ENCODE measurements around the gene IL23A. TPM values are rescaled to one million over a fixed set of nuclear protein-coding genes. Genes with fewer than 3 reads are reported as not detected.
A peak's percentile ranks its signal among the peaks of the same experiment; 100 is the strongest.

The IL23A gene
- total and polyA plus RNA-seq, 10 of the 15 experiments (the other 5 are each of a cell fraction or from before 2014, with no cell fraction given), result 3.3 to 11.1 (median 5.2) TPM

DNA sequence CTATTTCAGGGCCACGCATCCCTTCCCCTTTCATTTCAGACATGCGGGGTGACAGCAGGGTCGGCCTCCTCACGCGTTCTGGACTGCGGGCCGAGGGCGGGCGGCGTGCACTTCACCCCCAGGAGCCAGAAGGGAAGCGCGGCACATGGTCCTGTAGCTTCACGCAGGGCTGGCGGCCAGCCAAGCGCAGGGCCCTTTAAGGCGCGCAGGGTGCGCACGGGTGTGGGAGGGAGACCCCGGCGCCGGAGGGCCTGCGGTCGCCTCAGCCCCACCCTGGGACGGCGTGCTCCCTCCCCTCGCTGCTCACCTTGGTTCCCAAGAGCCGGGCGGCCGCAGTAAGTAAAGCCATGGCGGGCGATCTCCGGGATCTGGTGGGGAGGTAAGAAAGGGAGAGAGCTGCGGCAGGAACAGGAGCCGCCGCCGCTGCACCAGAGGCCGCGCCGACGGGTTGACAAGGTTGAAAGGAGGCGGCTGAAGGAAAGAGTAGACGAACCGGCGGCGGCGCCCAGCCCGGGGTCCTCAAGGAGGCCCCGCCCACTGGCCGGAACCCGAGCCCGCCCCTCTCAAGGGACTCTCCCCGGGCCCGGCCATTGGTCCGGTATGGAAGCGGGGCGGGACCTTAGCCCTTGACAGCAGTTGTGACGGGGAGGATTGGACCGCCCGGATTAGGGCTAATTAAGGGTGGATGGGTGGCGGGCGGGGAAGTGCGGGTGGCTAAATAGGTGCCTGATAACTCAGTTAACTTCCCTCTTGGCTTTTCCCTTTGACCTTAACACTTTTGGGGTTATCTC, 38.6 kb upstream of the IL23A start, which contains the start of gene CS (continued):
- TF ChIP-seq, protein P1, sequence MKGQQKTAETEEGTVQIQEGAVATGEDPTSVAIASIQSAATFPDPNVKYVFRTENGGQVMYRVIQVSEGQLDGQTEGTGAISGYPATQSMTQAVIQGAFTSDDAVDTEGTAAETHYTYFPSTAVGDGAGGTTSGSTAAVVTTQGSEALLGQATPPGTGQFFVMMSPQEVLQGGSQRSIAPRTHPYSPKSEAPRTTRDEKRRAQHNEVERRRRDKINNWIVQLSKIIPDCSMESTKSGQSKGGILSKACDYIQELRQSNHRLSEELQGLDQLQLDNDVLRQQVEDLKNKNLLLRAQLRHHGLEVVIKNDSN (IDR thresholded peaks at IDR 0.05; ENCODE audit: borderline replicate concordance, extremely low read length, insufficient read depth, low read depth, low read length), result peak; percentile 33
- TF ChIP-seq RELA (IDR thresholded peaks at IDR 0.05; ENCODE audit: borderline replicate concordance, partially characterized antibody), result peak; percentile 65
- peak; percentile 48; the same call in 1 of the 2 replicates for TF ChIP-seq PAX5 (IDR thresholded peaks at IDR 0.05; ENCODE audit: borderline replicate concordance, low read depth, low read length)
- peak; percentile 94; the same call in 1 of the 2 replicates for TF ChIP-seq LARP7 (IDR thresholded peaks at IDR 0.05)
- no peak; the same call in 1 of the 2 replicates for TF ChIP-seq STAT1 (conservative IDR thresholded peaks at IDR 0.05)
- TF ChIP-seq SUPT20H (IDR thresholded peaks at IDR 0.05; ENCODE audit: borderline replicate concordance, control insufficient read depth, low read depth, low read length), result no peak
- peak; percentile 54 for TF ChIP-seq NR2F1 (conservative IDR thresholded peaks at IDR 0.05)
- no peak; the same call in 1 of the 2 replicates for TF ChIP-seq NFYA (IDR thresholded peaks at IDR 0.05; ENCODE audit: borderline replicate concordance, low read depth, low read length)
- no peak for TF ChIP-seq ZNF384 (IDR thresholded peaks at IDR 0.05; ENCODE audit: borderline replicate concordance, low read depth, low read length)
- TF ChIP-seq, protein P2, sequence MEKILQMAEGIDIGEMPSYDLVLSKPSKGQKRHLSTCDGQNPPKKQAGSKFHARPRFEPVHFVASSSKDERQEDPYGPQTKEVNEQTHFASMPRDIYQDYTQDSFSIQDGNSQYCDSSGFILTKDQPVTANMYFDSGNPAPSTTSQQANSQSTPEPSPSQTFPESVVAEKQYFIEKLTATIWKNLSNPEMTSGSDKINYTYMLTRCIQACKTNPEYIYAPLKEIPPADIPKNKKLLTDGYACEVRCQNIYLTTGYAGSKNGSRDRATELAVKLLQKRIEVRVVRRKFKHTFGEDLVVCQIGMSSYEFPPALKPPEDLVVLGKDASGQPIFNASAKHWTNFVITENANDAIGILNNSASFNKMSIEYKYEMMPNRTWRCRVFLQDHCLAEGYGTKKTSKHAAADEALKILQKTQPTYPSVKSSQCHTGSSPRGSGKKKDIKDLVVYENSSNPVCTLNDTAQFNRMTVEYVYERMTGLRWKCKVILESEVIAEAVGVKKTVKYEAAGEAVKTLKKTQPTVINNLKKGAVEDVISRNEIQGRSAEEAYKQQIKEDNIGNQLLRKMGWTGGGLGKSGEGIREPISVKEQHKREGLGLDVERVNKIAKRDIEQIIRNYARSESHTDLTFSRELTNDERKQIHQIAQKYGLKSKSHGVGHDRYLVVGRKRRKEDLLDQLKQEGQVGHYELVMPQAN (conservative IDR thresholded peaks at IDR 0.05), result peak; percentile 87
- peak; percentile 69; the same call in 1 of the 2 replicates for TF ChIP-seq CHD2 (IDR thresholded peaks at IDR 0.05; ENCODE audit: borderline replicate concordance, low read depth, low read length)
- 0 out of 2 replicates have a peak, but pooled peaks have one; percentile 29 for TF ChIP-seq NFIC (IDR thresholded peaks at IDR 0.05; ENCODE audit: low read depth, low read length)
